HepG2 (cell line): ENCODE data around the gene SATB2. TPM values are rescaled to one million over a fixed set of nuclear protein-coding genes. Genes with fewer than 3 reads are reported as not detected.
A peak's percentile ranks its signal among the peaks of the same experiment; 100 is the strongest.

Source experiments
- ARNTL ChIP-seq: sonication (generic); formaldehyde crosslinking; IDR thresholded peaks from 2 replicates; pipeline ENCODE4 v1.4.0; 2020; ENCODE audit warnings: mild to moderate bottlenecking, missing genetic modification reagents
- BCL6 ChIP-seq: IDR thresholded peaks from 2 replicates; pipeline ENCODE4 v1.6.1; 2016; ENCODE audit warnings: missing genetic modification reagents, missing compliant biosample characterization
- DNMT3B ChIP-seq: conservative IDR thresholded peaks from 2 replicates; pipeline ENCODE4 v1.6.1; 2016; ENCODE audit warnings: missing biosample characterization, control low read depth
- EP300 ChIP-seq, 3 experiments: sonication (generic) in 1 of 3; formaldehyde crosslinking in 1 of 3; IDR thresholded peaks; 2 replicates each; pipeline versions ENCODE4 v1.5.1 to v1.6.1; 2011 to 2020; ENCODE audit warnings: low read depth in 2 of 3, low read length in 2 of 3, borderline replicate concordance in 1 of 3, improper control_type of control experiment in 1 of 3, mild to moderate bottlenecking in 1 of 3, missing genetic modification reagents in 1 of 3, moderate library complexity in 1 of 3
- FOXP1 ChIP-seq, 2 experiments: fragments of 450-650 bp in 1 of 2; IDR thresholded peaks; 2 replicates each; pipeline ENCODE4 v1.6.1; 2017 to 2018; ENCODE audit warnings: antibody characterized with exemption in 1 of 2
- KLF16 ChIP-seq, 2 experiments: sonication (generic) in 1 of 2; formaldehyde crosslinking in 1 of 2; IDR thresholded peaks; 2 replicates each; pipeline versions ENCODE4 v1.6.1 to v1.8.0; 2016 to 2023; ENCODE audit warnings: missing genetic modification reagents in 2 of 2, missing compliant biosample characterization in 1 of 2
- NR2F1 ChIP-seq, 2 experiments: fragments of 450-650 bp in 1 of 2; formaldehyde crosslinking in 1 of 2; IDR thresholded peaks; 2 replicates each; pipeline versions ENCODE4 v1.5.0 to v1.6.1; 2016 to 2020; ENCODE audit warnings: mild to moderate bottlenecking in 1 of 2, missing compliant biosample characterization in 1 of 2, missing genetic modification reagents in 1 of 2, moderate library complexity in 1 of 2
- NR2F6 ChIP-seq, 2 experiments: IDR thresholded peaks; 2 replicates each; pipeline ENCODE4 v1.6.1; 2016; ENCODE audit warnings: antibody characterized with exemption in 1 of 2, mild to moderate bottlenecking in 1 of 2
- PCBP1 ChIP-seq: fragments of 200-400 bp; formaldehyde crosslinking; IDR thresholded peaks from 2 replicates; pipeline ENCODE4 v1.6.1; 2017; ENCODE audit warnings: mild to moderate bottlenecking, low read depth, low read length, borderline replicate concordance
- RCOR2 ChIP-seq: IDR thresholded peaks from 2 replicates; pipeline ENCODE4 v1.6.1; 2016; ENCODE audit warnings: missing biosample characterization, missing genetic modification reagents
- SIN3A ChIP-seq: IDR thresholded peaks from 2 replicates; pipeline ENCODE4 v1.6.1; 2011; ENCODE audit warnings: low read depth, mild to moderate bottlenecking, control low read depth, low read length, borderline replicate concordance
- SKI ChIP-seq: fragments of 450-650 bp; IDR thresholded peaks from one replicate; pipeline ENCODE4 v1.6.1; 2018; ENCODE audit warnings: mild to moderate bottlenecking; ENCODE audit not compliant: partially characterized antibody
- SOX13 ChIP-seq, 3 experiments: fragments of 450-650 bp in 1 of 3; sonication (generic) in 1 of 3; formaldehyde crosslinking in 1 of 3; IDR thresholded peaks in 2 of 3; conservative IDR thresholded peaks in 1 of 3; 2 replicates each; pipeline versions ENCODE4 v1.5.0 to v1.6.1; 2016 to 2020; ENCODE audit warnings: antibody characterized with exemption in 1 of 3, mild to moderate bottlenecking in 1 of 3, missing compliant biosample characterization in 1 of 3, missing genetic modification reagents in 1 of 3, moderate library complexity in 1 of 3
- TCF7L2 ChIP-seq: IDR thresholded peaks from 2 replicates; pipeline ENCODE4 v1.6.1; 2011; ENCODE audit warnings: mild to moderate bottlenecking, low read depth, low read length, moderate library complexity
- THYN1 ChIP-seq: sonication (generic); formaldehyde crosslinking; IDR thresholded peaks from 2 replicates; pipeline ENCODE4 v1.8.1; 2023; ENCODE audit warnings: low read depth, mild to moderate bottlenecking, moderate library complexity, missing genetic modification reagents, borderline replicate concordance
- ZNF33B ChIP-seq: sonication (generic); formaldehyde crosslinking; IDR thresholded peaks from 2 replicates; pipeline ENCODE4 v1.5.1; 2020; ENCODE audit warnings: mild to moderate bottlenecking, missing genetic modification reagents
- ZNF451 ChIP-seq: sonication (generic); formaldehyde crosslinking; IDR thresholded peaks from 2 replicates; pipeline ENCODE4 v1.5.0; 2020; ENCODE audit warnings: mild to moderate bottlenecking, missing genetic modification reagents
- ZNF512B ChIP-seq: sonication (generic); formaldehyde crosslinking; IDR thresholded peaks from 2 replicates; pipeline ENCODE4 v1.5.1; 2020; ENCODE audit warnings: missing genetic modification reagents, mild to moderate bottlenecking, borderline replicate concordance
- ZNF569 ChIP-seq: sonication (generic); formaldehyde crosslinking; IDR thresholded peaks from 2 replicates; pipeline ENCODE4 v1.5.0; 2020; ENCODE audit warnings: mild to moderate bottlenecking, missing genetic modification reagents, moderate library complexity, borderline replicate concordance
- ZNF570 ChIP-seq: sonication (generic); formaldehyde crosslinking; IDR thresholded peaks from 2 replicates; pipeline ENCODE4 v1.4.0; 2020; ENCODE audit warnings: mild to moderate bottlenecking, missing genetic modification reagents, borderline replicate concordance
- ZNF713 ChIP-seq: sonication (generic); formaldehyde crosslinking; IDR thresholded peaks from 2 replicates; pipeline ENCODE4 v1.4.0; 2020; ENCODE audit warnings: mild to moderate bottlenecking, missing genetic modification reagents
- ZSCAN30 ChIP-seq: sonication (generic); formaldehyde crosslinking; IDR thresholded peaks from 2 replicates; pipeline ENCODE4 v1.5.0; 2020; ENCODE audit warnings: mild to moderate bottlenecking, missing genetic modification reagents
- polyA plus RNA-seq, 8 experiments: library from polyadenylated mRNA; depleted of rRNA in 3 of 8; stranded (reverse) in 7 of 8; unstranded in 1 of 8; fragments of >200 nt; fragmentation: Illumina TruSeq in 4 of 8; extraction: Trizol in 4 of 8; gene quantifications; 2 replicates each; pipeline versions ENCODE4 v1.2.1 to v1.2.3, GENCODE V29; 2011 to 2016; ENCODE audit warnings: low read depth in 4 of 8, missing spikeins in 1 of 8, mixed read lengths in 1 of 8; ENCODE audit not compliant: insufficient read depth in 1 of 8
- total RNA-seq, 5 experiments: library from RNA; depleted of rRNA; stranded (reverse); fragments of >200 nt; fragmentation: Illumina TruSeq; extraction: Trizol; gene quantifications; 2 replicates each; pipeline ENCODE4 v1.2.3, GENCODE V29; 2016; ENCODE audit warnings: low read depth in 1 of 5
- TF ChIP-seq, protein P1 (sequence below): IDR thresholded peaks from 2 replicates; pipeline ENCODE4 v1.4.0; 2020; ENCODE audit warnings: mild to moderate bottlenecking, missing genetic modification reagents

Gene SATB2
- total and polyA plus RNA-seq, 2 of the 13 experiments (the other 11 are each of a cell fraction or from before 2014, with no cell fraction given): 2.5 to 5.5 TPM

GRCh38 chr2:199364153-199364552 is 93.6 kb downstream of the SATB2 start (continued):
- TF ChIP-seq, protein P1, sequence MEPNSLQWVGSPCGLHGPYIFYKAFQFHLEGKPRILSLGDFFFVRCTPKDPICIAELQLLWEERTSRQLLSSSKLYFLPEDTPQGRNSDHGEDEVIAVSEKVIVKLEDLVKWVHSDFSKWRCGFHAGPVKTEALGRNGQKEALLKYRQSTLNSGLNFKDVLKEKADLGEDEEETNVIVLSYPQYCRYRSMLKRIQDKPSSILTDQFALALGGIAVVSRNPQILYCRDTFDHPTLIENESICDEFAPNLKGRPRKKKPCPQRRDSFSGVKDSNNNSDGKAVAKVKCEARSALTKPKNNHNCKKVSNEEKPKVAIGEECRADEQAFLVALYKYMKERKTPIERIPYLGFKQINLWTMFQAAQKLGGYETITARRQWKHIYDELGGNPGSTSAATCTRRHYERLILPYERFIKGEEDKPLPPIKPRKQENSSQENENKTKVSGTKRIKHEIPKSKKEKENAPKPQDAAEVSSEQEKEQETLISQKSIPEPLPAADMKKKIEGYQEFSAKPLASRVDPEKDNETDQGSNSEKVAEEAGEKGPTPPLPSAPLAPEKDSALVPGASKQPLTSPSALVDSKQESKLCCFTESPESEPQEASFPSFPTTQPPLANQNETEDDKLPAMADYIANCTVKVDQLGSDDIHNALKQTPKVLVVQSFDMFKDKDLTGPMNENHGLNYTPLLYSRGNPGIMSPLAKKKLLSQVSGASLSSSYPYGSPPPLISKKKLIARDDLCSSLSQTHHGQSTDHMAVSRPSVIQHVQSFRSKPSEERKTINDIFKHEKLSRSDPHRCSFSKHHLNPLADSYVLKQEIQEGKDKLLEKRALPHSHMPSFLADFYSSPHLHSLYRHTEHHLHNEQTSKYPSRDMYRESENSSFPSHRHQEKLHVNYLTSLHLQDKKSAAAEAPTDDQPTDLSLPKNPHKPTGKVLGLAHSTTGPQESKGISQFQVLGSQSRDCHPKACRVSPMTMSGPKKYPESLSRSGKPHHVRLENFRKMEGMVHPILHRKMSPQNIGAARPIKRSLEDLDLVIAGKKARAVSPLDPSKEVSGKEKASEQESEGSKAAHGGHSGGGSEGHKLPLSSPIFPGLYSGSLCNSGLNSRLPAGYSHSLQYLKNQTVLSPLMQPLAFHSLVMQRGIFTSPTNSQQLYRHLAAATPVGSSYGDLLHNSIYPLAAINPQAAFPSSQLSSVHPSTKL (CRISPR knock-in tag): peak; percentile 45; the same call in 1 of the 2 replicates
- TF ChIP-seq THYN1 (CRISPR knock-in tag) (no peak), SIN3A (no peak), KLF16 (CRISPR knock-in tag; IDR thresholded peaks at IDR 0.05) (no peak), EP300 (IDR thresholded peaks at IDR 0.05; ENCODE audit: low read depth in 2 of 2, low read length in 2 of 2) (peak in 1 of 2 experiments; percentile 11; a peak in 1 of 4 replicates), EP300 (CRISPR knock-in tag; IDR thresholded peaks at IDR 0.05; ENCODE audit: borderline replicate concordance) (no peak), BCL6 (CRISPR knock-in tag) (0 out of 2 replicates have a peak, but pooled peaks have one; percentile 18), PCBP1 (no peak), DNMT3B (CRISPR knock-in tag) (no peak), ARNTL (no peak), FOXP1 (IDR thresholded peaks at IDR 0.05) (no peak), FOXP1 (CRISPR knock-in tag; IDR thresholded peaks at IDR 0.05) (0 out of 2 replicates have a peak, but pooled peaks have one; percentile 42), TCF7L2 (0 out of 2 replicates have a peak, but pooled peaks have one; percentile 19), NR2F1 (CRISPR knock-in tag; IDR thresholded peaks at IDR 0.05) (0 out of 4 replicates have a peak, but pooled peaks of 1 of the 2 experiments have one; percentile 38), ZNF451 (CRISPR knock-in tag) (no peak), ZNF33B (CRISPR knock-in tag) (no peak), SKI (peak; percentile 84), ZNF569 (no peak), NR2F6 (IDR thresholded peaks at IDR 0.05) (peak; percentile 65), NR2F6 (CRISPR knock-in tag; IDR thresholded peaks at IDR 0.05) (peak; percentile 29; the same call in 1 of the 2 replicates), RCOR2 (no peak), ZNF570 (CRISPR knock-in tag) (no peak), SOX13 (IDR thresholded peaks at IDR 0.05) (no peak), SOX13 (CRISPR knock-in tag; conservative IDR thresholded peaks at IDR 0.05 in 1 of 2, IDR thresholded peaks at IDR 0.05 in 1 of 2) (peak in 1 of 2 experiments; percentile 47; a peak in 1 of 4 replicates), ZNF713 (CRISPR knock-in tag) (no peak), ZNF512B (CRISPR knock-in tag) (no peak), ZSCAN30 (CRISPR knock-in tag) (no peak)
